Measurements from ENCODE around the gene KRTAP2-3. TPM values are rescaled to one million over a fixed set of nuclear protein-coding genes. Genes with fewer than 3 reads are reported as not detected.
"Not testable (repeated sequence)": the region's sequence is repeated elsewhere in the genome, so short reads cannot be mapped to it uniquely, and the experiment has no call there.

Gene KRTAP2-3
- total and polyA plus RNA-seq, 8 donors, result not detected

- no peak for DNase-seq
- no peak overlapping the region for H3K4me3 ChIP-seq
- peaks cover 0 to 8% (median 4%) of the 10 kb centered on the region in 4 donors for H3K9me3 ChIP-seq
- no peaks in the 10 kb centered on the region for H3K36me3 ChIP-seq
- H3K27ac ChIP-seq, result no peak overlapping the region
- TF ChIP-seq, protein P1, sequence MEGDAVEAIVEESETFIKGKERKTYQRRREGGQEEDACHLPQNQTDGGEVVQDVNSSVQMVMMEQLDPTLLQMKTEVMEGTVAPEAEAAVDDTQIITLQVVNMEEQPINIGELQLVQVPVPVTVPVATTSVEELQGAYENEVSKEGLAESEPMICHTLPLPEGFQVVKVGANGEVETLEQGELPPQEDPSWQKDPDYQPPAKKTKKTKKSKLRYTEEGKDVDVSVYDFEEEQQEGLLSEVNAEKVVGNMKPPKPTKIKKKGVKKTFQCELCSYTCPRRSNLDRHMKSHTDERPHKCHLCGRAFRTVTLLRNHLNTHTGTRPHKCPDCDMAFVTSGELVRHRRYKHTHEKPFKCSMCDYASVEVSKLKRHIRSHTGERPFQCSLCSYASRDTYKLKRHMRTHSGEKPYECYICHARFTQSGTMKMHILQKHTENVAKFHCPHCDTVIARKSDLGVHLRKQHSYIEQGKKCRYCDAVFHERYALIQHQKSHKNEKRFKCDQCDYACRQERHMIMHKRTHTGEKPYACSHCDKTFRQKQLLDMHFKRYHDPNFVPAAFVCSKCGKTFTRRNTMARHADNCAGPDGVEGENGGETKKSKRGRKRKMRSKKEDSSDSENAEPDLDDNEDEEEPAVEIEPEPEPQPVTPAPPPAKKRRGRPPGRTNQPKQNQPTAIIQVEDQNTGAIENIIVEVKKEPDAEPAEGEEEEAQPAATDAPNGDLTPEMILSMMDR (IDR thresholded peaks at IDR 0.05), result no peak
- TF ChIP-seq POLR2A (IDR thresholded peaks at IDR 0.05) (no peak), POLR2AphosphoS5 (IDR thresholded peaks at IDR 0.05) (no peak), EP300 (IDR thresholded peaks at IDR 0.05) (no peak)
- WGBS, 5 donors, result 82 to 88% (median 85%) methylated on average over 4 of the region's 4 CpGs
- intact Hi-C loops (cut with DNase I; ENCODE audit: low total_unique reads), result no loop called here
- H3K27me3 ChIP-seq, result peaks cover 0 to 31% (median 6%) of the 10 kb centered on the region in 3 donors
- no peaks in the 10 kb centered on the region for H3K4me1 ChIP-seq
These were observed 5.9 kb downstream of the KRTAP2-3 start for GRCh38 chr17:41054025-41054424.

DNA sequence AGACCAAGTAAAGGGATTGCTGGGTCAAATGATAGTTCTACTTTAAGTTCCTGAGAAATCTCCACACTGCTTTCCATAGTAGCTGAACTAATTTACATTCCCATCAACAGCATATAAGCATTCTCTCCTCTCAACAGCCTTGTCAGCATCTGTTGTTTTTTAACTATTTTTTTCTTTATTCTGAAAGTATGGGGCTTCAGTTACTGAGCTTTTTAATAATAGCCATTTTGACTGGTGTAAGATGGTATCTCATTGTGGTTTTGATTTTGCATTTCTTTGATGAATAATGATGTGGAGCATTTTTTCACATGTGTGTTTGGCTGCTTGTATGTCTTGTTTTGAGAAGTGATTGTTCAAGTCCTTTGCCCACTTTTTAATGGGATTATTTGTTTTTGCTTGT lies 7.3 kb downstream of the KRTAP2-3 start:
- intact Hi-C loops (cut with DNase I; ENCODE audit: low total_unique reads), result no loop called here
- H3K36me3 ChIP-seq, result no peaks in the 10 kb centered on the region
- no peaks in the 10 kb centered on the region for H3K4me1 ChIP-seq
- H3K27ac ChIP-seq, result no peak overlapping the region
- H3K27me3 ChIP-seq, result peaks cover 0 to 34% (median 0%) of the 10 kb centered on the region in 3 donors
- peaks cover 0 to 4% (median 1%) of the 10 kb centered on the region in 4 donors for H3K9me3 ChIP-seq
- TF ChIP-seq POLR2AphosphoS5 (IDR thresholded peaks at IDR 0.05) (no peak), POLR2A (IDR thresholded peaks at IDR 0.05) (no peak), EP300 (IDR thresholded peaks at IDR 0.05) (no peak)
- TF ChIP-seq, protein P1 (IDR thresholded peaks at IDR 0.05), result no peak
- no peak overlapping the region for H3K4me3 ChIP-seq
- DNase-seq, result no peak

GRCh38 chr17:41049110-41049509 lies 10.8 kb downstream of the KRTAP2-3 start:
- TF ChIP-seq, protein P1 (IDR thresholded peaks at IDR 0.05), result no peak
- TF ChIP-seq EP300 (IDR thresholded peaks at IDR 0.05) (no peak), POLR2AphosphoS5 (IDR thresholded peaks at IDR 0.05) (no peak), POLR2A (IDR thresholded peaks at IDR 0.05) (no peak)
- no peak overlapping the region for H3K4me3 ChIP-seq
- 36 to 55% (median 44%) methylated on average over 2 of the region's 2 CpGs for WGBS, 5 donors
- no peaks in the 10 kb centered on the region for H3K36me3 ChIP-seq
- peaks cover 0 to 4% (median 0%) of the 10 kb centered on the region in 4 donors for H3K9me3 ChIP-seq
- H3K27ac ChIP-seq, result no peak overlapping the region
- intact Hi-C loops (cut with DNase I; ENCODE audit: low total_unique reads), result no loop called here
- no peaks in the 10 kb centered on the region for H3K4me1 ChIP-seq
- no peak for DNase-seq
- peaks cover 0 to 42% (median 0%) of the 10 kb centered on the region in 3 donors for H3K27me3 ChIP-seq

DNA sequence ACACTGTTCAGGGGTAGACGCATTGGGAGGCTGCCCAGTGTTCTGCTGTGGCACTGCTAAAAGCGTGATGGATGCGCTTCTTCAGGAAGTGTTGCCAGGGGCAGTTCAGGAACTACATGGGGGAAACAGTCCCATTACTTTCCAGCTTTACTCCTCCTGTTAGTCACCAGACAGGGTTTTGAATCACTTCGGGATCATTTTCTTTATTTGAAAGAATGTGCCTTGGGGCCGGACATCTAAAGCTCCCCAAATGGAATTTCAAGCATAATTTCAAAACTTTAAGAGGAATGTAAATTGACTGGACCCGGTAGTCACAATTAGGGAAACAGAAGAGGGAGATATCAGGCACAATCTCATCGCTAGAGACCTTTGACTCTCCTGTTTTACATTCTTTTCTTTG lies 11.5 kb downstream of the KRTAP2-3 start:
- Histone ChIP-seq H3K27me3 (peaks cover 0 to 39% (median 0%) of the 10 kb centered on the region in 3 donors), H3K9me3 (peaks cover 0 to 6% (median 0%) of the 10 kb centered on the region in 4 donors), H3K36me3 (no peaks in the 10 kb centered on the region), H3K27ac (no peak overlapping the region), H3K4me3 (no peak overlapping the region), H3K4me1 (no peaks in the 10 kb centered on the region)
- WGBS, 5 donors, result 55 to 68% (median 58%) methylated on average over 7 of the region's 7 CpGs
- DNase-seq, result no peak
- intact Hi-C loops (cut with DNase I; ENCODE audit: low total_unique reads), result no loop called here
- TF ChIP-seq EP300 (IDR thresholded peaks at IDR 0.05) (no peak), POLR2A (IDR thresholded peaks at IDR 0.05) (no peak), POLR2AphosphoS5 (IDR thresholded peaks at IDR 0.05) (no peak)
- TF ChIP-seq, protein P1 (IDR thresholded peaks at IDR 0.05), result no peak

DNA sequence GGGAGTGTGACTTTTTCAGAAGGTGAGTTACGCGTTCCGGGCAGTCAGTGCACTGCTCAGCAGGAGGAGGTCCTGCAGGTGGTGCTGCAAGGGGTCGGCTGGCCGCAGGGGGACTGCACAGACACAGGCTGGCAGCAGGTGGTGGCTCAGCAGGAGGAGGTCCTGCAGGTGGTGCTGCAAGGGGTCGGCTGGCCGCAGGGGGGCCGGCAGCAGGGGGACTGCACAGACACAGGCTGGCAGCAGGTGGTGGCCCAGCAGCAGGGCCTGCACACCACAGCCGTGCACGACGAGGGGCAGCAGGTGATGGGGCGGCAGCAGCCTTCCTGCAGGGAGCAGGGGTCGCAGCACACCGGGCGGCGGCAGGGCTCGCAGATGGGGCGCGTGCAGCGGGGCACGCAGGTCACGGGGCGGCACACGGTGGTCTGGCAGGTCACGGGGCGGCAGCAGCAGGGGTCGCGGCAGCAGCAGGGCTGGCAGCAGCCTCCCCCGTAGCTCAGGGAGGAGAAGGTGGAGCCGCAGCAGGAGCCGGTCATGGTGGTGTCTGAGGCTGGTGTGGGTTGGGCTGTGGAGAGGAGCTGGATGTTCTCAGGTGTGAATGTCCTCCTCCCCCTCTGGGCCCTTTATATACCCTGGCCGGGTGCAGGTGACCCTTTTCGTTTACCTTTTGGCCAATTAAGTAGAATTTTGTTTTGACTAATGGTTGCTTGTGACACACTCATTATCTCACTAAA lies 13.0 kb downstream of the KRTAP2-3 start, which contains the start of gene KRTAP2-1:
KRTAP2-1 (minus strand) TSS at position 582 of the 731 bp plus-strand sequence; CDS start at position 533, 49 bp downstream.
- H3K9me3 ChIP-seq; intact Hi-C loops (cut with DNase I; ENCODE audit: low total_unique reads); DNase-seq; H3K36me3 ChIP-seq; H3K4me3 ChIP-seq; H3K4me1 ChIP-seq; H3K27ac ChIP-seq: not testable (repeated sequence)
- H3K27me3 ChIP-seq, result peaks cover 0 to 39% (median 0%) of the 10 kb centered on the region in 3 donors
- 41 to 54% (median 50%) methylated on average over 6 to 10 of the region's 33 CpGs for WGBS, 5 donors
